Endothelial cell of umbilical vein (primary cell): ENCODE measurements around the gene PRKCZ. TPM values are rescaled to one million over a fixed set of nuclear protein-coding genes. Genes with fewer than 3 reads are reported as not detected.

ENCODE experiments used
- BruUV-seq: library from RNA; stranded (reverse); fragments of 400-500 nt; replicated peaks from 2 replicates; lab custom pipeline; 2021; lab: Mats Ljungman, UMichigan
- CTCF ChIA-PET: fragments of 300-600, 350-600 bp; sonication (Branson Sonifier 250); formaldehyde crosslinking; loops from one replicate; lab custom pipeline; 2021; ENCODE audit warnings: antibody characterized with exemption, inconsistent platforms; lab: Charles Lee
- POLR2A ChIA-PET: fragments of 300-600, 350-600 bp; sonication (Branson Sonifier 250); formaldehyde crosslinking; loops from one replicate; lab custom pipeline; 2021; ENCODE audit warnings: antibody characterized with exemption, inconsistent platforms; lab: Charles Lee
- DNase-seq: peaks from one replicate; pipeline ENCODE4 v3.0.0-alpha.2; 2011; ENCODE audit warnings: low read depth, low spot score
- FAIRE-seq: peaks from 2 replicates; lab custom pipeline; 2011; peaks lifted over from hg19 to GRCh38; lab: Jason Lieb, UNC
- H2AFZ ChIP-seq: 2 replicates; pipeline ENCODE4 v1.6.0; 2012; ENCODE audit warnings: low read depth, low read length, control low read depth, inconsistent platforms
- H3K27ac ChIP-seq: 2 replicates; pipeline ENCODE4 v1.5.1; 2011; ENCODE audit warnings: low read depth, mild to moderate bottlenecking, control low read depth, low read length, moderate library complexity; ENCODE audit not compliant: insufficient read depth
- H3K27me3 ChIP-seq, 2 experiments: 2 replicates each; pipeline versions ENCODE4 v1.6.0 to v1.6.1; 2011; ENCODE audit warnings: low read length in 2 of 2, mixed read lengths in 1 of 2; ENCODE audit not compliant: control insufficient read depth in 2 of 2, insufficient read depth in 2 of 2
- H3K36me3 ChIP-seq, 2 experiments: 2 replicates in 1 of 2; 3 replicates in 1 of 2; pipeline ENCODE4 v1.5.1; 2011; ENCODE audit warnings: low read length in 2 of 2, mild to moderate bottlenecking in 1 of 2, moderate library complexity in 1 of 2; ENCODE audit not compliant: control insufficient read depth in 2 of 2, insufficient read depth in 2 of 2; ENCODE audit errors: extremely low read depth in 1 of 2
- H3K4me1 ChIP-seq: 3 replicates; pipeline ENCODE4 v1.5.1; 2011; ENCODE audit warnings: mild to moderate bottlenecking, low read length; ENCODE audit not compliant: control insufficient read depth, insufficient read depth; ENCODE audit errors: extremely low read depth
- H3K4me2 ChIP-seq: 2 replicates; pipeline ENCODE4 v1.6.1; 2011; ENCODE audit warnings: low read length, control low read depth, mixed read lengths; ENCODE audit not compliant: insufficient read depth
- H3K4me3 ChIP-seq, 3 experiments: fragments of 200-600 bp in 1 of 3; sonication (generic), shearing (Covaris generic) in 1 of 3; replicated peaks in 1 of 3; 2 replicates each; pipeline ENCODE4 v1.5.1; 2011 to 2016; ENCODE audit warnings: control low read depth in 3 of 3, low read length in 3 of 3, mild to moderate bottlenecking in 2 of 3, inconsistent platforms in 1 of 3, low read depth in 1 of 3, moderate library complexity in 1 of 3; ENCODE audit not compliant: insufficient read depth in 1 of 3
- H3K79me2 ChIP-seq: 2 replicates; pipeline ENCODE4 v1.6.0; 2012; ENCODE audit warnings: low read length, inconsistent platforms; ENCODE audit not compliant: control insufficient read depth, insufficient read depth
- H3K9ac ChIP-seq: replicated peaks from 2 replicates; pipeline ENCODE3; 2011; ENCODE audit warnings: low read length, control low read depth; ENCODE audit not compliant: insufficient read depth; ENCODE audit errors: extremely low read depth
- H3K9me1 ChIP-seq: replicated peaks from 3 replicates; pipeline ENCODE4 v1.6.0; 2011; ENCODE audit warnings: mild to moderate bottlenecking, low read length; ENCODE audit not compliant: control insufficient read depth, insufficient read depth; ENCODE audit errors: extremely low read depth
- H3K9me3 ChIP-seq: replicated peaks from 2 replicates; pipeline ENCODE4 v1.5.1; 2012; ENCODE audit warnings: low read length, inconsistent platforms; ENCODE audit not compliant: control insufficient read depth, insufficient read depth
- H4K20me1 ChIP-seq: replicated peaks from 2 replicates; pipeline ENCODE3; 2011; ENCODE audit warnings: mild to moderate bottlenecking, low read length; ENCODE audit not compliant: control insufficient read depth, insufficient read depth; ENCODE audit errors: extremely low read depth
- CTCF ChIP-seq, 2 donors: IDR thresholded peaks; 1 replicate in 1 of 2; 2 replicates in 1 of 2; pipeline ENCODE4 v1.5.1; 2011; ENCODE audit warnings: low read length in 2 of 2, mild to moderate bottlenecking in 2 of 2, moderate library complexity in 2 of 2, control low read depth in 1 of 2, inconsistent platforms in 1 of 2, low read depth in 1 of 2; ENCODE audit not compliant: insufficient read depth in 1 of 2; ENCODE audit errors: extremely low read depth in 1 of 2
- EZH2 ChIP-seq: IDR thresholded peaks from 2 replicates; pipeline ENCODE4 v1.6.1; 2012; ENCODE audit warnings: borderline replicate concordance, low read depth, mild to moderate bottlenecking, moderate library complexity, low read length, inconsistent platforms; ENCODE audit not compliant: severe bottlenecking
- FOS ChIP-seq: IDR thresholded peaks from 2 replicates; pipeline ENCODE4 v1.6.1; 2011; ENCODE audit warnings: mild to moderate bottlenecking, low read length, moderate library complexity, borderline replicate concordance; ENCODE audit not compliant: insufficient read depth
- GATA2 ChIP-seq: IDR thresholded peaks from 2 replicates; pipeline ENCODE4 v1.7.0; 2011; ENCODE audit warnings: low read depth, mild to moderate bottlenecking, moderate library complexity, mixed read lengths, low read length; ENCODE audit not compliant: insufficient read length, insufficient read depth
- JUN ChIP-seq: IDR thresholded peaks from 2 replicates; pipeline ENCODE4 v1.6.1; 2011; ENCODE audit warnings: borderline replicate concordance, low read depth; ENCODE audit not compliant: insufficient read length, insufficient read depth
- MAX ChIP-seq: IDR thresholded peaks from 2 replicates; pipeline ENCODE4 v1.6.1; 2011; ENCODE audit not compliant: insufficient read depth, insufficient read length
- MYC ChIP-seq: IDR thresholded peaks from one replicate; pipeline ENCODE4 v1.6.1; 2011; ENCODE audit warnings: mild to moderate bottlenecking, low read depth, low read length
- POLR2A ChIP-seq: IDR thresholded peaks from 2 replicates; pipeline ENCODE4 v1.6.1; 2012; ENCODE audit warnings: low read depth, mild to moderate bottlenecking, control low read depth, low read length
- POLR2AphosphoS5 ChIP-seq: IDR thresholded peaks from 2 replicates; pipeline ENCODE4 v1.6.1; 2012; ENCODE audit warnings: low read depth, mild to moderate bottlenecking, control low read depth, low read length, moderate library complexity; ENCODE audit not compliant: insufficient read depth
- dilution Hi-C: fragments of 300-500 bp; cut with MboI; formaldehyde crosslinking; loops from one replicate; pipeline ENCODE4 v1.15.0; 2019; ENCODE audit warnings: low sequenced_read_pairs; ENCODE audit not compliant: extremely low pct_ligation_motif_present
- intact Hi-C: fragments of 100-400 bp; cut with micrococcal nuclease; formaldehyde crosslinking; loops from one replicate; pipeline ENCODE4 v1.10.0; 2022
- polyA plus RNA-seq, 4 experiments: library from polyadenylated mRNA; depleted of rRNA in 3 of 4; stranded (reverse) in 3 of 4; unstranded in 1 of 4; fragments of >200 nt; gene quantifications; 2 replicates each; pipeline versions ENCODE4 v1.2.1 to v1.2.3, GENCODE V29; 2011 to 2012; ENCODE audit warnings: missing spikeins in 1 of 4
- total RNA-seq: library from RNA; stranded (reverse); gene quantifications from 2 replicates; pipeline ENCODE4 v1.2.3, GENCODE V29; 2021

Gene PRKCZ
- total and polyA plus RNA-seq, 2 donors (not counting 3 experiments of a cell fraction or from before 2014, with no cell fraction given): 0.22 to 1.7 TPM

GRCh38 chr1:2105781-2106524 is 55.7 kb downstream of the PRKCZ start:
- no peak for DNase-seq

GRCh38 chr1:2106659-2107405 is 56.6 kb downstream of the PRKCZ start:
- no peaks in the 10 kb centered on the region for H3K9me3 ChIP-seq
- FAIRE-seq (no peak), DNase-seq (no peak)
- no peaks in the 10 kb centered on the region for H4K20me1 ChIP-seq
- intact Hi-C loops: no loop called here
- no peaks in the 10 kb centered on the region for H3K27me3 ChIP-seq
- dilution Hi-C loops: no loop called here
- no peaks in the 10 kb centered on the region for H3K4me1 ChIP-seq
- BruUV-seq: no TSS peak
- H3K9ac ChIP-seq: no peak overlapping the region
- no peak for TF ChIP-seq JUN
- no peak for TF ChIP-seq MYC
- no peak for TF ChIP-seq MAX
- no peak for TF ChIP-seq POLR2A
- no peak for TF ChIP-seq GATA2
- TF ChIP-seq POLR2AphosphoS5: no peak
- no peak for TF ChIP-seq EZH2
- no peak for TF ChIP-seq FOS
- TF ChIP-seq CTCF (IDR thresholded peaks at IDR 0.05; ENCODE audit: extremely low read depth in 1 of 2, insufficient read depth in 1 of 2, low read depth in 1 of 2, low read length in 2 of 2): no peak
- no peak overlapping the region for H2AFZ ChIP-seq
- no peak overlapping the region for H3K27ac ChIP-seq
- no peaks in the 10 kb centered on the region for H3K79me2 ChIP-seq
- ChIA-PET CTCF (no interaction called here), POLR2A (no interaction called here)
- no peaks in the 10 kb centered on the region for H3K9me1 ChIP-seq
- no peaks in the 10 kb centered on the region for H3K36me3 ChIP-seq
- H3K4me2 ChIP-seq: no peak overlapping the region
- no peak overlapping the region for H3K4me3 ChIP-seq

More at GRCh38 chr1:2105781-2106524, 55.7 kb downstream of the PRKCZ start:
- Histone ChIP-seq H3K79me2 (no peaks in the 10 kb centered on the region), H2AFZ (no peak overlapping the region), H3K4me3 (no peak overlapping the region), H3K27ac (no peak overlapping the region), H3K9ac (no peak overlapping the region), H3K27me3 (no peaks in the 10 kb centered on the region), H3K9me1 (no peaks in the 10 kb centered on the region), H3K4me1 (no peaks in the 10 kb centered on the region), H3K4me2 (no peak overlapping the region), H4K20me1 (no peaks in the 10 kb centered on the region), H3K36me3 (no peaks in the 10 kb centered on the region), H3K9me3 (no peaks in the 10 kb centered on the region)
- no peak for FAIRE-seq
- no peak for TF ChIP-seq MAX
- no peak for TF ChIP-seq POLR2A
- no peak for TF ChIP-seq JUN
- TF ChIP-seq MYC: no peak
- TF ChIP-seq EZH2: no peak
- TF ChIP-seq GATA2: no peak
- TF ChIP-seq POLR2AphosphoS5: no peak
- CTCF ChIA-PET: no interaction called here
- no TSS peak for BruUV-seq
- dilution Hi-C loops: no loop called here
- intact Hi-C loops: no loop called here
- POLR2A ChIA-PET: no interaction called here
